ENCODE data around the gene SPIRE1. TPM values are rescaled to one million over a fixed set of nuclear protein-coding genes. Genes with fewer than 3 reads are reported as not detected.
A peak's percentile ranks its signal among the peaks of the same experiment; 100 is the strongest.
"Not testable (repeated sequence)": the region's sequence is repeated elsewhere in the genome, so short reads cannot be mapped to it uniquely, and the experiment has no call there.

Gene SPIRE1
- total RNA-seq, 1 donor from 2014 or later: 20.7 TPM

DNA sequence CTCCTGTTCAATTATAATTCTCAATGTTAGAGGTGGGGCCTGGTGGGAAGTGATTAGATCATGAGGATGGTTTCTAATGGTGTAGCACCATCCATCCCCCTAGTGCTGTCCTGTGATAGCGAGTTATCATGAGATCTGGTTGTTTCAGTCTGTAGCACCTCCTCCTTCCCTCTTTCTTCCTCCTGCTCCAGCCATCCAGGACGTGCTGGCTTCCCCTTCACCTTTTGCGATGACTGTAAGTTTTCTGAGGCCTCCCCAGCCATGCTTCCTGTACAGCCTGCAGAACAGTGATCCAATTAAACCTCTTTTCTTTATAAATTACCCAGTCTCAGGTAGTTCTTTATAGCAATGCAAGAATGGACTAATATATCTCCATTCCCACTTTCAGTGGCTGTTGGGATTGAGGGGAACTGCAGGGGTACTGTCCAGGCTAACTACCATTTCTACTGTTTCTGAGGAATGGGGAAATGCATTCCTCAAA is 19.2 kb downstream of the SPIRE1 start:
- no peak for DNase-seq (ENCODE audit: low read depth)
- no peak overlapping the region for H3K4me3 ChIP-seq (ENCODE audit: low read depth, low read length)
- TF ChIP-seq, protein P1, sequence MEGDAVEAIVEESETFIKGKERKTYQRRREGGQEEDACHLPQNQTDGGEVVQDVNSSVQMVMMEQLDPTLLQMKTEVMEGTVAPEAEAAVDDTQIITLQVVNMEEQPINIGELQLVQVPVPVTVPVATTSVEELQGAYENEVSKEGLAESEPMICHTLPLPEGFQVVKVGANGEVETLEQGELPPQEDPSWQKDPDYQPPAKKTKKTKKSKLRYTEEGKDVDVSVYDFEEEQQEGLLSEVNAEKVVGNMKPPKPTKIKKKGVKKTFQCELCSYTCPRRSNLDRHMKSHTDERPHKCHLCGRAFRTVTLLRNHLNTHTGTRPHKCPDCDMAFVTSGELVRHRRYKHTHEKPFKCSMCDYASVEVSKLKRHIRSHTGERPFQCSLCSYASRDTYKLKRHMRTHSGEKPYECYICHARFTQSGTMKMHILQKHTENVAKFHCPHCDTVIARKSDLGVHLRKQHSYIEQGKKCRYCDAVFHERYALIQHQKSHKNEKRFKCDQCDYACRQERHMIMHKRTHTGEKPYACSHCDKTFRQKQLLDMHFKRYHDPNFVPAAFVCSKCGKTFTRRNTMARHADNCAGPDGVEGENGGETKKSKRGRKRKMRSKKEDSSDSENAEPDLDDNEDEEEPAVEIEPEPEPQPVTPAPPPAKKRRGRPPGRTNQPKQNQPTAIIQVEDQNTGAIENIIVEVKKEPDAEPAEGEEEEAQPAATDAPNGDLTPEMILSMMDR (conservative IDR thresholded peaks at IDR 0.05; ENCODE audit: low read depth, low read length): no peak

GRCh38 chr18:12637901-12638643 is 19.8 kb downstream of the SPIRE1 start:
- no peak for DNase-seq (ENCODE audit: low read depth)
- TF ChIP-seq, protein P1 (conservative IDR thresholded peaks at IDR 0.05; ENCODE audit: low read depth, low read length): no peak
- H3K4me3 ChIP-seq (ENCODE audit: low read depth, low read length): no peak overlapping the region

- H3K4me3 ChIP-seq (ENCODE audit: low read depth, low read length): no peak overlapping the region
- TF ChIP-seq, protein P1 (conservative IDR thresholded peaks at IDR 0.05; ENCODE audit: low read depth, low read length): no peak
- no peak for DNase-seq (ENCODE audit: low read depth)
Measured at GRCh38 chr18:12637393-12637792, 20.5 kb downstream of the SPIRE1 start.

DNA sequence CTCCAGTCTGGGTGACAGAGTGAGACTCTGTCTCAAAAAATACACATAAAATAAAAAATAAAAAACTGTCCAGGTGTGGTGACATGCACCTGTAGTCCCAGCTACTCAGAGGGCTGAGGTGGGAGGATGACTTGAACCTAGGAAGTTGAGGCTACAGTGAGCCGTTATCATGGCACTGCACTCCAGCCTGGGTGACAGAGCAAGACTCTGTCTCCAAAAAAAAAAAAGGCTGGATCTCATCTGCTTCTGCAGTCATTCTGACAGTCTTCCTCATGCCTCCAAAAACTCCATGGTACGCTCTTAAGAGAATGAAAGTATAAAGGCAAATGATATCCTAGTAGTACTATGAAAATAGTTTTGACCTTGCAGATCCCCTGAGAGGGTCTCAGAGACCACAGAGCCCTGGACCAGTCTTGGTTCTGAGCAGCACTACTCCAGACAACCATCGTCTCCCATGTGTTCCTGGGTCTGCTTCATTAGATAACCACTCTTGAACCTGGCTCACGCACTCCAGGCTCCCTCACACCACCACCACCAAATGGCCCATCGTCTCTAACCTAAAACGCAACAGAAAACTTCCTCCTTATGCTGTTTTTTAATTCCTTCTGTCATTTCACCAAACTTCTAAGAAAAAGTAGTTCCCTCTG is 26.0 kb downstream of the SPIRE1 start:
- DNase-seq (ENCODE audit: low read depth): no peak
- no peak overlapping the region for H3K4me3 ChIP-seq (ENCODE audit: low read depth, low read length)
- TF ChIP-seq, protein P1 (conservative IDR thresholded peaks at IDR 0.05; ENCODE audit: low read depth, low read length): no peak

- no peak for DNase-seq (ENCODE audit: low read depth)
- no peak overlapping the region for H3K4me3 ChIP-seq (ENCODE audit: low read depth, low read length)
- TF ChIP-seq, protein P1 (conservative IDR thresholded peaks at IDR 0.05; ENCODE audit: low read depth, low read length): no peak
Measured at GRCh38 chr18:12630136-12630535, 27.8 kb downstream of the SPIRE1 start.

DNA sequence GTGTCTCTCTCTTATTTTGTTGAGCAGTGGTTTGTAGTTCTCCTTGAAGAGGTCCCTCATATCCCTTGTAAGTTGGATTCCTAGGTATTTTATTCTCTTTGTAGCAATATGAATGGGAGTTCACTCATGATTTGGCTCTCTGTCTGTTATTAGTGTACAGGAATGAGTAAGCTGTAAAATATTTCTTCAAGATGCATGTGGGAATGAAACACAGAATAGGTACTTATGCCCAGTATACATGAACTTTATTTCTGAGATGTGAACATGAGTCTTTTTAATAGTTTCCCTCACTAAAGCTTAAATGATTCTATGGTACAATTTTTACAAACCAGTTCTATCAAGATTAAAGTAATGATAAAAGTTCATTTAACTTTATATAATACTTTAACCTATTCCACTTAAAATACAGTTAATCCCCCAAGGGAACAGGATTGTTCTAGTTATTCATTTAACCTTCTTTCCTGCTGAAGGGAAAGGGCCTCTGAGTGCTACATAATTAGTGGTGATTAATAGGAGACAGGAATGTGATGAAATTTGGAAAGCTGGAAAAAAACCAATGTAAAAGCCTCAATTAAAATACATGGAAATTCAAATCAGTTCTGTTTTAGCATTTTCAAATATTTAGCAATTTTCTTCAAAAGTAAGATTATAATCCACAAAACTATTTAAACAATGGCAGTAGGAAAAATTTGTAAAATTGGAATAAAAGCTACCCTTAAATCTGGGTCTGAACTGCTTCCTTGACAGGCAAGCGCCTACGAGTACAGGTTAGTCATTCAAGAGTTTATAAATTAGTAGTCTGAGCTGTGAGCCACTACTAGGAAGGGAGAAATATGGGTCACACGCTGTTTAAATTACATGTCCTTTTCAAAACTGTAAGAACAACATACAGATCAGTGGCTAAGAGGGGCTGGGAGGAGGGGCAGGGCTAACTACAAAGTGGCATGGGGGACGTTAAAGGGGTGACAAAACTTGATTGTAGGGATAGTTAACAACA is 28.9 kb downstream of the SPIRE1 start:
- TF ChIP-seq, protein P1 (conservative IDR thresholded peaks at IDR 0.05; ENCODE audit: low read depth, low read length): no peak
- DNase-seq (ENCODE audit: low read depth): peak; percentile 76
- peak overlapping the region; percentile 29 for H3K4me3 ChIP-seq (ENCODE audit: low read depth, low read length)

DNA sequence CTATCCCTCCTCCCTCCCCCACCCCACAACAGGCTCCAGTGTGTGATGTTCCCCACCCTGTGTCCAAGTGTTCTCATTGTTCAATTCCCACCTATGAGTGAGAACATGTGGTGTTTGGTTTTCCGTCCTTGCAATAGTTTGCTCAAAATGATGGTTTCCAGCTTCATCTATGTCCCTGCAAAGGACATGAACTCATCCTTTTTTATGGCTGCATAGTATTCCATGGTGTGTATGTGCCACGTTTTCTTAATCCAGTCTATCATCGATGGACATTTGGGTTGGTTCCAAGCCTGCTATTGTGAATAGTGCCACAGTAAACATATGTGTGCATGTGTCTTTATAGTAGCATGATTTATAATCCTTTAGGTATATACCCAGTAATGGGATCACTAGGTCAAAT is 30.7 kb downstream of the SPIRE1 start:
- H3K4me3 ChIP-seq (ENCODE audit: low read depth, low read length); DNase-seq (ENCODE audit: low read depth): not testable (repeated sequence)

Measured in epithelial cell of proximal tubule (primary cell).